ENCODE measurements around the gene CHRNB4.

Gene CHRNB4

GRCh38 chr15:78675206-78675605 is 34.2 kb upstream of the CHRNB4 start:
- no peak for TF ChIP-seq CTCF (IDR thresholded peaks at IDR 0.05; ENCODE audit: borderline replicate concordance, insufficient read depth, low read depth, low read length)
- no peak overlapping the region for H3K4me3 ChIP-seq (ENCODE audit: low read depth, low read length)

- no peak for TF ChIP-seq CTCF (IDR thresholded peaks at IDR 0.05; ENCODE audit: borderline replicate concordance, insufficient read depth, low read depth, low read length)
Observed at GRCh38 chr15:78673917-78674444, 33.0 kb upstream of the CHRNB4 start.

GRCh38 chr15:78673476-78673875 is 32.5 kb upstream of the CHRNB4 start:
- TF ChIP-seq CTCF (IDR thresholded peaks at IDR 0.05; ENCODE audit: borderline replicate concordance, insufficient read depth, low read depth, low read length): no peak
- H3K4me3 ChIP-seq (ENCODE audit: low read depth, low read length): no peak overlapping the region

More at GRCh38 chr15:78673917-78674444, 33.0 kb upstream of the CHRNB4 start:
- H3K4me3 ChIP-seq (ENCODE audit: low read depth, low read length): no peak overlapping the region

- no peak overlapping the region for H3K4me3 ChIP-seq (ENCODE audit: low read depth, low read length)
- TF ChIP-seq CTCF (IDR thresholded peaks at IDR 0.05; ENCODE audit: borderline replicate concordance, insufficient read depth, low read depth, low read length): no peak
Observed at GRCh38 chr15:78672285-78673014, 31.4 kb upstream of the CHRNB4 start.

- no peak overlapping the region for H3K4me3 ChIP-seq (ENCODE audit: low read depth, low read length)
- TF ChIP-seq CTCF (IDR thresholded peaks at IDR 0.05; ENCODE audit: borderline replicate concordance, insufficient read depth, low read depth, low read length): no peak
Observed at GRCh38 chr15:78671626-78672211, 30.7 kb upstream of the CHRNB4 start.

GRCh38 chr15:78668987-78669386 is 28.0 kb upstream of the CHRNB4 start:
- TF ChIP-seq CTCF (IDR thresholded peaks at IDR 0.05; ENCODE audit: borderline replicate concordance, insufficient read depth, low read depth, low read length): no peak
- no peak overlapping the region for H3K4me3 ChIP-seq (ENCODE audit: low read depth, low read length)

All from GM12875 (cell line).